GM12874 (cell line): Measurements from ENCODE around the gene HACE1.

Experiments used
- CTCF ChIP-seq: IDR thresholded peaks from 2 replicates; pipeline ENCODE4 v1.5.1; 2011; ENCODE audit warnings: low read depth, mild to moderate bottlenecking, control low read depth, low read length, moderate library complexity; ENCODE audit not compliant: insufficient read depth

The HACE1 gene

DNA sequence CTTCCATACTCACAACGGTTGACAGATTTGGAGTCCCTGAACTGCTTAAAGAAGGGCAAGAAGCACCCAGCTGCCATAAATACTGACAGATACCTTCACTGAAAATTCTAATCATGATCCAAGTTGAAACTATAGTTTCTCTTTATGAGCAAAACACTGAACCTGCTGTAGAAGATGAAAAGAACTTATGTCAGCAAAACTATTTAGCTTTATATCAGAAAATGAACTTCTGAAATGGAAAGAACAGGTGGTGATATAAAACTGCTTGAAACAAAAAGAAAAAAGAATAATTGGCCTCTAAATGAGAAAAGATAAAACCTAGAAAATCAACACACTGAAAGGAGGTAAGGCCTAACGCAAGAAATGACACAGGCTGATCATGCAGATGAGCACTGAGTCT is 72.4 kb downstream of the HACE1 start:
- no peak for TF ChIP-seq CTCF

GRCh38 chr6:104784884-104785283 is 74.8 kb downstream of the HACE1 start:
- TF ChIP-seq CTCF, result no peak

DNA sequence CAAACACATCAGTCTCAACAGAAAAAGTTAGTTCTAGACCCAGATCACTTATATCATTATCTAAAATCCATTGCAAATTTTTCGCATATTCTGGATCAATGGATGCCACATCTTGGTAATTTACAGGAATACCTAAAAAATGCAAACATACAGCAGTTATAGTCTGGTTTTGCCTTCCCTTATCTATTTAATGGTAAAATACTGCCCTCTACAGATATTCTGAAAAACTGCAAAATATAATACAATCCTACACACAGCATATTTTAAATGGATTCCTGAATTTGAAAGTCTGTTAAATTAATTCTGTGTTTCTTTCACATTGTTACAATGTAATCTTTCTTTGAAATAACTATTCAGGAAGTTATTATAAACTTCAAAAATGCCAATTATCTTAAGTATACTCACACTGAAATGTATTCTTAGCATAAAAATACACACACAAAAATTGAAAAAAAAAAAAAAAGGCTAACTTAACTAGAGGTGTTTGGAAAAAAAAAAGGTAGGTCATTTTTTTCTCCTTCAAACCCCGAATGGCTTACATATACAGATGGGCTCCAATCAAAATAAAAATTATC is 88.4 kb downstream of the HACE1 start:
- TF ChIP-seq CTCF, result no peak

GRCh38 chr6:104768906-104769305 is 90.8 kb downstream of the HACE1 start:
- no peak for TF ChIP-seq CTCF

DNA sequence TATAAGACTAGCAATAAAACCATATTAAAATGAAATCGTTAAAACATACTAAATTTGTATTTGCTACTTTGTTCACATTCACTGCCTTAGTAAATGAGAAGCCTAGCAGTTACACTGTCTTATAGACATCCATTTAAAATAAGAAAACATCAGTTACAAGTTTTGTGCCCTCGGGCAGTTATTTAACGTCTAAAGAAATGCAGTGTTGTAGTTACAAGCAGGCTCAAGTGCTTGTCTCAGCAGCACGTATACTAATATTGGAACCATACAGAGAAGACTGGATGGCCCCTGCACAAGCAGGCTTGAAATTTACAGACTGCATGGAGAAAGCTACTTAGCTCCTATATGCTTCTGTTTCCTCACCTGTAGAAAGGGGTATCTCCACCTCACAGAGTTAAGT is 93.1 kb downstream of the HACE1 start:
- TF ChIP-seq CTCF, result no peak

DNA sequence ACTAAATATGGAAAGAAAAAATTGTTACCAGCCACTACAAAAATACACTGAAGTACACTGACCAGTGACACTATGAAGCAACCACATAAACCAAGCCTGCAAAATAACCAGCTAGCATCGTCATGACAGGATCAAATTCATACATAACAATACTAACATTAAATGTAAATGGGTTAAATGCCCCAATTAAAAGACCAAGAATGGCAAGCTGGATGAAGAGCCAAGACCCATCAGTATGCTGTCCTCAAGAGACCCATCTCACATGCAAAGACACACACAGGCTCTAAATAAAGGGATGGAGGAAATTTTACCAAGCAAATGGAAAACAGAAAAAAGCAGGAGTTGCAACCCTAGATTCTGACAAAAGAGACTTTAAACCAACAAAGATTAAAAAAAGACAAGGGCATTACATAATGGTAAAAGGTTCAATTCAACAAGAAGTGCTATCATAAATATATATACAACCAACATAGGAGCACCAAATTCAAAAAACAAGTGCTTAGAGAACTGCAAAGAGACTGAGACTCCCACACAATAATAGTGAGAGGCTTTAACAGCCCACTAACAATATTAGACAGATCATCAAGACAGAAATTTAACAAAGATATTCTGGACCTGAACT is 104.8 kb downstream of the HACE1 start:
- no peak for TF ChIP-seq CTCF

DNA sequence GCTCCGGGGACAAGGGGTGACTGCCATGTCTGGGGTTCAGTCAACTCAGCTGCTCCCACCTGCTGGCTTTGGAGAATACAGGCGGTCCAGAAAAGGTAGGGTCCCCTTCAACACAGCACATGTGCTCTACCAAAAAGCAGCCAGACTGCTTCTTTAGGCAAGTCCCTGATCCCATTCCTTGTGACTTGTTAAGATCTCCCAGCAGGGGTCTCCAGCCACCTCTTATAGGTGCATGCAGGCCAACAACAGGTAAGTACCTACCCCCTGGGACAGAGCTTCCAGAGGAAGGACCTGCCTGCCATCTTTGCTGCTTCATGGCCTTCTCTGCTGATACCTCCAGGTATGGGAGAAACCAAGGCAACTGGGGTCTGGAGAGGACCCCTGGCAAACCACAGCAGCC is 106.5 kb downstream of the HACE1 start:
- no peak for TF ChIP-seq CTCF

GRCh38 chr6:104750449-104750848 is 109.3 kb downstream of the HACE1 start:
- TF ChIP-seq CTCF, result no peak
